ENCODE data around the gene ARHGAP10.

- TF ChIP-seq CTCF (IDR thresholded peaks at IDR 0.05) (no peak), POLR2A (IDR thresholded peaks at IDR 0.05) (no peak), POLR2AphosphoS5 (IDR thresholded peaks at IDR 0.05) (no peak)
Measured at GRCh38 chr4:148065075-148065474, 333.2 kb downstream of the ARHGAP10 start.

Measured in prostate gland (tissue), 2 donors.